Measurements from ENCODE around the gene FOXP4.

FOXP4 gene

GRCh38 chr6:41565701-41566100, 19.5 kb downstream of the FOXP4 start:
- DNase-seq (ENCODE audit: low read depth) = no peak

- no peak for DNase-seq (ENCODE audit: low read depth)
Measured at GRCh38 chr6:41566961-41567360, 20.8 kb downstream of the FOXP4 start.

- no peak for DNase-seq (ENCODE audit: low read depth)
Measured at GRCh38 chr6:41567684-41568083, 21.5 kb downstream of the FOXP4 start.

- no peak for DNase-seq (ENCODE audit: low read depth)
Measured at GRCh38 chr6:41568202-41568584, 22.0 kb downstream of the FOXP4 start.

GRCh38 chr6:41568585-41569384, 22.6 kb downstream of the FOXP4 start:
- DNase-seq (ENCODE audit: low read depth) = no peak

- no peak for DNase-seq (ENCODE audit: low read depth)
Measured at GRCh38 chr6:41570259-41570615, 24.1 kb downstream of the FOXP4 start.

GRCh38 chr6:41571021-41571780, 25.0 kb downstream of the FOXP4 start:
- no peak for DNase-seq (ENCODE audit: low read depth)

- no peak for DNase-seq (ENCODE audit: low read depth)
Measured at GRCh38 chr6:41572613-41573012, 26.4 kb downstream of the FOXP4 start.

- no peak for DNase-seq (ENCODE audit: low read depth)
Measured at GRCh38 chr6:41573276-41573675, 27.1 kb downstream of the FOXP4 start.

GRCh38 chr6:41573985-41574384, 27.8 kb downstream of the FOXP4 start:
- DNase-seq (ENCODE audit: low read depth) = no peak

GRCh38 chr6:41575598-41575997, 29.4 kb downstream of the FOXP4 start:
- DNase-seq (ENCODE audit: low read depth) = no peak

GRCh38 chr6:41576667-41577066, 30.5 kb downstream of the FOXP4 start:
- no peak for DNase-seq (ENCODE audit: low read depth)

GRCh38 chr6:41577356-41578216, 31.4 kb downstream of the FOXP4 start:
- no peak for DNase-seq (ENCODE audit: low read depth)

GRCh38 chr6:41578217-41579087, 32.3 kb downstream of the FOXP4 start:
- DNase-seq (ENCODE audit: low read depth) = no peak

GRCh38 chr6:41579088-41579610, 33.0 kb downstream of the FOXP4 start:
- no peak for DNase-seq (ENCODE audit: low read depth)

GRCh38 chr6:41580690-41581089, 34.5 kb downstream of the FOXP4 start:
- DNase-seq (ENCODE audit: low read depth) = no peak

- peak; percentile 70 for DNase-seq (ENCODE audit: low read depth)
Measured at GRCh38 chr6:41581381-41581991, 35.3 kb downstream of the FOXP4 start.

GRCh38 chr6:41582540-41582939, 36.4 kb downstream of the FOXP4 start:
- no peak for DNase-seq (ENCODE audit: low read depth)

GRCh38 chr6:41583565-41583964, 37.4 kb downstream of the FOXP4 start:
- no peak for DNase-seq (ENCODE audit: low read depth)

- DNase-seq (ENCODE audit: low read depth) = no peak
Measured at GRCh38 chr6:41584205-41584604, 38.0 kb downstream of the FOXP4 start.

- DNase-seq (ENCODE audit: low read depth) = no peak
Measured at GRCh38 chr6:41584668-41585205, 38.6 kb downstream of the FOXP4 start.
